Measurements from ENCODE around the gene NECTIN3. TPM values are rescaled to one million over a fixed set of nuclear protein-coding genes. Genes with fewer than 3 reads are reported as not detected.

Gene NECTIN3
- total RNA-seq, 1 donor from 2014 or later: 22.9 TPM

DNA sequence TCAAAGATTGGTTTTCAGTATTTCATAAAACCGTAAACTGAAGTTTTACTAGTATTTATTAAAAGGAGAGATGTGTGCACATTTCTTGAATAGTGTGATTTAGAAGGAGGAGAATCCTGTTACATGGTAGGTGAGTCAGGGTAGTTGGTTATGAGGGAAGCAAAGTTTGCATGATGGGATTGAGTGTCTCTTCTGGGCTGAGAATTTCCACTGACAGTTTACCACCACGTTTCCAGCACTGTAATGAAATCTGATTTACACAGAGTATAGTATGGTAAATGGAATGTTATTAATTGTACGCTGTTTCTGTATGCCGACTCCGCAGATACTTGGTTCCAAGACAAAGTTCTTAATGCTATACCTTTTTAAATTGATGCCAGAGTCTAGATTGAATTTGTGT lies 1.6 kb downstream of the NECTIN3 start:
- no peak for DNase-seq (ENCODE audit: low read depth)
- Histone ChIP-seq H3K4me3 (ENCODE audit: low read depth, low read length) (peak overlapping the region; percentile 75), H3K27me3 (ENCODE audit: control insufficient read depth, insufficient read depth, low read length) (no peaks in the 10 kb centered on the region), H3K36me3 (ENCODE audit: control insufficient read depth, insufficient read depth, low read length) (no peaks in the 10 kb centered on the region)
- TF ChIP-seq, protein P1, sequence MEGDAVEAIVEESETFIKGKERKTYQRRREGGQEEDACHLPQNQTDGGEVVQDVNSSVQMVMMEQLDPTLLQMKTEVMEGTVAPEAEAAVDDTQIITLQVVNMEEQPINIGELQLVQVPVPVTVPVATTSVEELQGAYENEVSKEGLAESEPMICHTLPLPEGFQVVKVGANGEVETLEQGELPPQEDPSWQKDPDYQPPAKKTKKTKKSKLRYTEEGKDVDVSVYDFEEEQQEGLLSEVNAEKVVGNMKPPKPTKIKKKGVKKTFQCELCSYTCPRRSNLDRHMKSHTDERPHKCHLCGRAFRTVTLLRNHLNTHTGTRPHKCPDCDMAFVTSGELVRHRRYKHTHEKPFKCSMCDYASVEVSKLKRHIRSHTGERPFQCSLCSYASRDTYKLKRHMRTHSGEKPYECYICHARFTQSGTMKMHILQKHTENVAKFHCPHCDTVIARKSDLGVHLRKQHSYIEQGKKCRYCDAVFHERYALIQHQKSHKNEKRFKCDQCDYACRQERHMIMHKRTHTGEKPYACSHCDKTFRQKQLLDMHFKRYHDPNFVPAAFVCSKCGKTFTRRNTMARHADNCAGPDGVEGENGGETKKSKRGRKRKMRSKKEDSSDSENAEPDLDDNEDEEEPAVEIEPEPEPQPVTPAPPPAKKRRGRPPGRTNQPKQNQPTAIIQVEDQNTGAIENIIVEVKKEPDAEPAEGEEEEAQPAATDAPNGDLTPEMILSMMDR (IDR thresholded peaks at IDR 0.05; ENCODE audit: insufficient read depth, low read length, poor library complexity, severe bottlenecking): no peak

DNA sequence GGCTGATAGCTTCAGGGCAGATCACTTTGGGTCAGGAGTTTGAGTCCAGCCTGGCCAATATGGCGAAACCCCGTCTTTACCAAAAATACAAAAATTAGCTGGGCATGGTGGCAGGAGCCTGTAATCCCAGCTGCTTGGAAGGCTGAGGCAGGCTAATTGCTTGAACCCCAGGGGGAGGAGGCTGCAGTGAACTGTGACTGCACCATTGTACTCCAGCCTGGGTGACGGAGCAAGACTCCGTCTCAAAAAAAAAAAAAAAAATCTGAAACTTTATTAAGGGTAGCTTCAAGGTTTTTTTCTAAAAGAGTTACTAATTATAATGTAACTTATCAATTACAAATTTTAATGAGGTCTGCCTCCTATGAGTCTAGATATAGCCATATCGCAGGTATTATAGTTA lies 5.1 kb downstream of the NECTIN3 start:
- no peak for DNase-seq (ENCODE audit: low read depth)
- no peak overlapping the region for H3K4me3 ChIP-seq (ENCODE audit: low read depth, low read length)
- H3K27me3 ChIP-seq (ENCODE audit: control insufficient read depth, insufficient read depth, low read length): no peaks in the 10 kb centered on the region

GRCh38 chr3:111077369-111077768 lies 5.8 kb downstream of the NECTIN3 start:
- DNase-seq (ENCODE audit: low read depth): no peak
- no peaks in the 10 kb centered on the region for H3K36me3 ChIP-seq (ENCODE audit: control insufficient read depth, insufficient read depth, low read length)
- no peaks in the 10 kb centered on the region for H3K27me3 ChIP-seq (ENCODE audit: control insufficient read depth, insufficient read depth, low read length)
- TF ChIP-seq, protein P1 (IDR thresholded peaks at IDR 0.05; ENCODE audit: insufficient read depth, low read length, poor library complexity, severe bottlenecking): no peak
- H3K4me3 ChIP-seq (ENCODE audit: low read depth, low read length): no peak overlapping the region

More for the DNA sequence above, 5.1 kb downstream of the NECTIN3 start:
- TF ChIP-seq, protein P1 (IDR thresholded peaks at IDR 0.05; ENCODE audit: insufficient read depth, low read length, poor library complexity, severe bottlenecking): no peak
- H3K36me3 ChIP-seq (ENCODE audit: control insufficient read depth, insufficient read depth, low read length): no peaks in the 10 kb centered on the region

DNA sequence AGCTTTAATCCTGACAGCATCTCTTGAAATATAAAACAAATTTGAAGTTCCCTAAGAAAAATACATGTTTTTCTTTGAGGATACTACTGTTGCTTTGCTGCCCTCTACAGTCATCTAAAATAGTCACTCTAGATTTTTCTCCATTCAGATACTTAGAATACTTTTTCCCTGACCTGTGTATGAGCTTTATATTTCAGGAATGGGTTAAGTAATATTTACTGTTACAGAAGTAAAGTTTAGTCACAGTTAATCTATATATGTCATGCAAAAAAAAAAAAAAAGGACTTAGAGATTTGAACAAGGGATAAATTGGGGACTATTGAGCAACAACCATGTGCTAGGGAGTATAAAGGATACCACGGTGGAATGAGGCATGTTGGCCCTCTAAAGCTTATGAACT lies 8.8 kb downstream of the NECTIN3 start:
- TF ChIP-seq, protein P1 (IDR thresholded peaks at IDR 0.05; ENCODE audit: insufficient read depth, low read length, poor library complexity, severe bottlenecking): peak; percentile 47
- Histone ChIP-seq H3K27me3 (ENCODE audit: control insufficient read depth, insufficient read depth, low read length) (no peaks in the 10 kb centered on the region), H3K4me3 (ENCODE audit: low read depth, low read length) (no peak overlapping the region), H3K36me3 (ENCODE audit: control insufficient read depth, insufficient read depth, low read length) (no peaks in the 10 kb centered on the region)
- DNase-seq (ENCODE audit: low read depth): no peak

GRCh38 chr3:111081008-111081545 lies 9.5 kb downstream of the NECTIN3 start:
- Histone ChIP-seq H3K4me3 (ENCODE audit: low read depth, low read length) (no peak overlapping the region), H3K27me3 (ENCODE audit: control insufficient read depth, insufficient read depth, low read length) (no peaks in the 10 kb centered on the region), H3K36me3 (ENCODE audit: control insufficient read depth, insufficient read depth, low read length) (no peaks in the 10 kb centered on the region)
- TF ChIP-seq, protein P1 (IDR thresholded peaks at IDR 0.05; ENCODE audit: insufficient read depth, low read length, poor library complexity, severe bottlenecking): no peak
- no peak for DNase-seq (ENCODE audit: low read depth)

DNA sequence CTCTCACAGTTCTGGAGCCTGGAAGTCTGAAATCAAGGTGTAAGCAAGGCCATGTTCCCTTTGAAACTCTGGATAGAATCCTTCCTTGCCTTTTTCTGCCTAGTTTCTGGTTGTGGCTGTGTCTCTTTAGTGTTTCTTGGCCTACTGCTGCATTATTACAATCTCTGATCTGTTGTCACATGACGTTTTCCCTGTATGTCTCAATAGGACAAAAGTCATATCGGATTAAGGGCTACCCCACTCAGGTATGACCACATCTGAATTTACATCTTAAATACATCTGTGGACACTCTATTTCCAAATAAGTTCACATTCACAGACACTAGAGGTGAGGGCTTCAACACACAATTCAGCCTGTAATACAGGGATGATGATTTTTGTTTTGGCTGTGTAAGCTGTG lies 13.3 kb downstream of the NECTIN3 start:
- no peak overlapping the region for H3K4me3 ChIP-seq (ENCODE audit: low read depth, low read length)
- DNase-seq (ENCODE audit: low read depth): no peak
- no peaks in the 10 kb centered on the region for H3K27me3 ChIP-seq (ENCODE audit: control insufficient read depth, insufficient read depth, low read length)
- no peaks in the 10 kb centered on the region for H3K36me3 ChIP-seq (ENCODE audit: control insufficient read depth, insufficient read depth, low read length)
- TF ChIP-seq, protein P1 (IDR thresholded peaks at IDR 0.05; ENCODE audit: insufficient read depth, low read length, poor library complexity, severe bottlenecking): no peak
